ENCODE results near the gene TMPRSS13. TPM values are rescaled to one million over a fixed set of nuclear protein-coding genes. Genes with fewer than 3 reads are reported as not detected.

Gene TMPRSS13
- total and polyA plus RNA-seq, 2 experiments from 2014 or later: 1.3 to 1.9 TPM

GRCh38 chr11:117931971-117932370, 2.8 kb upstream of the TMPRSS13 start:
- Histone ChIP-seq H4K20me1 (ENCODE audit: insufficient read depth, poor library complexity, severe bottlenecking) (no peaks in the 10 kb centered on the region), H3K36me3 (replicated peaks; ENCODE audit: insufficient read depth, low read depth) (no peaks in the 10 kb centered on the region), H3K79me2 (no peaks in the 10 kb centered on the region), H2AFZ (no peak overlapping the region), H3K4me2 (no peak overlapping the region), H3K27me3 (no peaks in the 10 kb centered on the region), H3K4me1 (ENCODE audit: insufficient read depth) (peaks cover 7% of the 10 kb centered on the region), H3K9me2 (replicated peaks; ENCODE audit: insufficient read depth) (no peaks in the 10 kb centered on the region), H3K9me3 (ENCODE audit: low read depth) (no peaks in the 10 kb centered on the region), H3K27ac (no peak overlapping the region), H3K4me3 (no peak overlapping the region)
- TF ChIP-seq EZH2phosphoT487 (IDR thresholded peaks at IDR 0.05; ENCODE audit: low read depth, severe bottlenecking, unreplicated experiment): no peak
- no peak for TF ChIP-seq EZH2 (IDR thresholded peaks at IDR 0.05; ENCODE audit: borderline replicate concordance)
- TF ChIP-seq, protein P1, sequence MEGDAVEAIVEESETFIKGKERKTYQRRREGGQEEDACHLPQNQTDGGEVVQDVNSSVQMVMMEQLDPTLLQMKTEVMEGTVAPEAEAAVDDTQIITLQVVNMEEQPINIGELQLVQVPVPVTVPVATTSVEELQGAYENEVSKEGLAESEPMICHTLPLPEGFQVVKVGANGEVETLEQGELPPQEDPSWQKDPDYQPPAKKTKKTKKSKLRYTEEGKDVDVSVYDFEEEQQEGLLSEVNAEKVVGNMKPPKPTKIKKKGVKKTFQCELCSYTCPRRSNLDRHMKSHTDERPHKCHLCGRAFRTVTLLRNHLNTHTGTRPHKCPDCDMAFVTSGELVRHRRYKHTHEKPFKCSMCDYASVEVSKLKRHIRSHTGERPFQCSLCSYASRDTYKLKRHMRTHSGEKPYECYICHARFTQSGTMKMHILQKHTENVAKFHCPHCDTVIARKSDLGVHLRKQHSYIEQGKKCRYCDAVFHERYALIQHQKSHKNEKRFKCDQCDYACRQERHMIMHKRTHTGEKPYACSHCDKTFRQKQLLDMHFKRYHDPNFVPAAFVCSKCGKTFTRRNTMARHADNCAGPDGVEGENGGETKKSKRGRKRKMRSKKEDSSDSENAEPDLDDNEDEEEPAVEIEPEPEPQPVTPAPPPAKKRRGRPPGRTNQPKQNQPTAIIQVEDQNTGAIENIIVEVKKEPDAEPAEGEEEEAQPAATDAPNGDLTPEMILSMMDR (IDR thresholded peaks at IDR 0.05; ENCODE audit: poor library complexity): no peak
- DNase-seq (ENCODE audit: low spot score): no peak
- 55% methylated on average over 2 of the region's 2 CpGs for WGBS (ENCODE audit: low lambda C conversion rate, missing lambda C conversion rate)

GRCh38 chr11:117931331-117931950, 2.2 kb upstream of the TMPRSS13 start:
- no peak overlapping the region for H2AFZ ChIP-seq
- H3K9me2 ChIP-seq (replicated peaks; ENCODE audit: insufficient read depth): no peaks in the 10 kb centered on the region
- peaks cover 7% of the 10 kb centered on the region for H3K4me1 ChIP-seq (ENCODE audit: insufficient read depth)
- 90% methylated on average over 10 of the region's 10 CpGs for WGBS (ENCODE audit: low lambda C conversion rate, missing lambda C conversion rate)
- H3K79me2 ChIP-seq: no peaks in the 10 kb centered on the region
- no peak overlapping the region for H3K4me3 ChIP-seq
- H3K9me3 ChIP-seq (ENCODE audit: low read depth): no peaks in the 10 kb centered on the region
- H3K27me3 ChIP-seq: no peaks in the 10 kb centered on the region
- no peak overlapping the region for H3K4me2 ChIP-seq
- H4K20me1 ChIP-seq (ENCODE audit: insufficient read depth, poor library complexity, severe bottlenecking): no peaks in the 10 kb centered on the region
- no peak for DNase-seq (ENCODE audit: low spot score)
- no peak overlapping the region for H3K27ac ChIP-seq
- TF ChIP-seq EZH2 (IDR thresholded peaks at IDR 0.05; ENCODE audit: borderline replicate concordance): no peak
- TF ChIP-seq, protein P1 (IDR thresholded peaks at IDR 0.05; ENCODE audit: poor library complexity): no peak
- TF ChIP-seq EZH2phosphoT487 (IDR thresholded peaks at IDR 0.05; ENCODE audit: low read depth, severe bottlenecking, unreplicated experiment): no peak
- H3K36me3 ChIP-seq (replicated peaks; ENCODE audit: insufficient read depth, low read depth): no peaks in the 10 kb centered on the region

- Histone ChIP-seq H3K79me2 (no peaks in the 10 kb centered on the region), H3K9me2 (replicated peaks; ENCODE audit: insufficient read depth) (no peaks in the 10 kb centered on the region), H3K27ac (no peak overlapping the region), H3K9me3 (ENCODE audit: low read depth) (no peaks in the 10 kb centered on the region), H3K4me3 (no peak overlapping the region), H3K4me1 (ENCODE audit: insufficient read depth) (peaks cover 7% of the 10 kb centered on the region), H3K4me2 (no peak overlapping the region), H3K36me3 (replicated peaks; ENCODE audit: insufficient read depth, low read depth) (no peaks in the 10 kb centered on the region), H2AFZ (no peak overlapping the region), H4K20me1 (ENCODE audit: insufficient read depth, poor library complexity, severe bottlenecking) (no peaks in the 10 kb centered on the region), H3K27me3 (no peaks in the 10 kb centered on the region)
- no peak for DNase-seq (ENCODE audit: low spot score)
- TF ChIP-seq EZH2 (IDR thresholded peaks at IDR 0.05; ENCODE audit: borderline replicate concordance) (no peak), EZH2phosphoT487 (IDR thresholded peaks at IDR 0.05; ENCODE audit: low read depth, severe bottlenecking, unreplicated experiment) (no peak)
- TF ChIP-seq, protein P1 (IDR thresholded peaks at IDR 0.05; ENCODE audit: poor library complexity): no peak
- 93% methylated on average over 9 of the region's 9 CpGs for WGBS (ENCODE audit: low lambda C conversion rate, missing lambda C conversion rate)
Measured at GRCh38 chr11:117930668-117931330, 1.6 kb upstream of the TMPRSS13 start.

All from hepatocyte (in vitro differentiated cells).